Liver (tissue), 9 donors: Measurements from ENCODE around the gene ARHGEF28. TPM values are rescaled to one million over a fixed set of nuclear protein-coding genes. Genes with fewer than 3 reads are reported as not detected.

Source experiments
- DNase-seq: peaks from one replicate; pipeline ENCODE4 v3.0.0-alpha.2; 2017; ENCODE audit warnings: low spot score
- H3K27ac ChIP-seq, 2 donors: one replicate each; pipeline ENCODE4 v1.7.0; 2013; ENCODE audit warnings: inconsistent platforms in 2 of 2, low read length in 2 of 2, control low read depth in 1 of 2, low read depth in 1 of 2, mild to moderate bottlenecking in 1 of 2
- H3K27me3 ChIP-seq, 4 donors: one replicate each; pipeline versions ENCODE4 v1.6.1 to v1.7.0; 2013; ENCODE audit warnings: low read length in 3 of 4, inconsistent platforms in 1 of 4, mild to moderate bottlenecking in 1 of 4, moderate library complexity in 1 of 4; ENCODE audit not compliant: control insufficient read depth in 4 of 4, insufficient read depth in 4 of 4
- H3K36me3 ChIP-seq, 4 donors: one replicate each; pipeline versions ENCODE4 v1.6.1 to v1.7.0; 2013; ENCODE audit warnings: low read length in 3 of 4, mild to moderate bottlenecking in 3 of 4, low read depth in 1 of 4, moderate library complexity in 1 of 4; ENCODE audit not compliant: control insufficient read depth in 4 of 4, insufficient read depth in 3 of 4
- H3K4me1 ChIP-seq, 4 donors: one replicate each; pipeline versions ENCODE4 v1.6.1 to v1.7.0; 2013; ENCODE audit warnings: low read length in 3 of 4, mild to moderate bottlenecking in 3 of 4, moderate library complexity in 1 of 4; ENCODE audit not compliant: control insufficient read depth in 4 of 4, insufficient read depth in 4 of 4
- H3K4me3 ChIP-seq, 3 donors: one replicate each; pipeline versions ENCODE4 v1.6.1 to v1.7.0; 2013; ENCODE audit warnings: low read length in 3 of 3, control low read depth in 1 of 3, low read depth in 1 of 3, mild to moderate bottlenecking in 1 of 3
- H3K9ac ChIP-seq, 2 donors: one replicate each; pipeline ENCODE4 v1.7.0; 2013; ENCODE audit warnings: low read length in 2 of 2, mild to moderate bottlenecking in 2 of 2, moderate library complexity in 2 of 2, control low read depth in 1 of 2, low read depth in 1 of 2
- H3K9me3 ChIP-seq, 4 donors: one replicate each; pipeline versions ENCODE4 v1.6.1 to v1.7.0; 2013; ENCODE audit warnings: low read length in 3 of 4; ENCODE audit not compliant: control insufficient read depth in 4 of 4
- EGR1 ChIP-seq, 2 donors: IDR thresholded peaks; 2 replicates each; pipeline ENCODE4 v1.6.1; 2016 to 2018; ENCODE audit warnings: antibody characterized with exemption in 2 of 2, low read depth in 2 of 2
- FOXA1 ChIP-seq: IDR thresholded peaks from 2 replicates; pipeline ENCODE4 v1.6.1; 2016; ENCODE audit warnings: antibody characterized with exemption
- GABPA ChIP-seq, 2 donors: IDR thresholded peaks in 1 of 2; conservative IDR thresholded peaks in 1 of 2; 2 replicates each; pipeline ENCODE4 v1.6.1; 2016; ENCODE audit warnings: antibody characterized with exemption in 2 of 2, mild to moderate bottlenecking in 1 of 2, moderate library complexity in 1 of 2
- HNF4A ChIP-seq, 2 donors: conservative IDR thresholded peaks; 2 replicates each; pipeline ENCODE4 v1.6.1; 2016; ENCODE audit warnings: antibody characterized with exemption in 2 of 2, mild to moderate bottlenecking in 2 of 2
- HNF4G ChIP-seq: IDR thresholded peaks from 2 replicates; pipeline ENCODE4 v1.6.1; 2016; ENCODE audit warnings: antibody characterized with exemption
- NR2F2 ChIP-seq: IDR thresholded peaks from 2 replicates; pipeline ENCODE4 v1.6.1; 2016; ENCODE audit warnings: antibody characterized with exemption
- RAD21 ChIP-seq, 2 donors: IDR thresholded peaks; 2 replicates each; pipeline ENCODE4 v1.6.1; 2016; ENCODE audit warnings: antibody characterized with exemption in 2 of 2, mild to moderate bottlenecking in 2 of 2
- RXRA ChIP-seq, 2 donors: IDR thresholded peaks; 2 replicates each; pipeline ENCODE4 v1.6.1; 2017 to 2018; ENCODE audit warnings: antibody characterized with exemption in 2 of 2, mild to moderate bottlenecking in 1 of 2
- TAF1 ChIP-seq: conservative IDR thresholded peaks from 2 replicates; pipeline ENCODE4 v1.6.1; 2016; ENCODE audit warnings: antibody characterized with exemption, mild to moderate bottlenecking
- YY1 ChIP-seq: IDR thresholded peaks from 2 replicates; pipeline ENCODE4 v1.6.1; 2016; ENCODE audit warnings: antibody characterized with exemption, mild to moderate bottlenecking
- ZBTB33 ChIP-seq: IDR thresholded peaks from 2 replicates; pipeline ENCODE4 v1.6.1; 2016; ENCODE audit warnings: antibody characterized with exemption
- WGBS: extraction: QIAGEN DNeasy Blood & Tissue Kit; methylation state at CpG from one replicate; pipeline ENCODE4 v1.1.7; 2013; 5-methylcytosine and 5-hydroxymethylcytosine counted together
- polyA plus RNA-seq, 2 donors: library from polyadenylated mRNA; stranded (reverse) in 1 of 2; unstranded in 1 of 2; fragments of 200-250 nt in 1 of 2; fragments of >200 nt in 1 of 2; fragmentation: Nextera tagmentation in 1 of 2; extraction: Ambion mirVana in 1 of 2; gene quantifications; one replicate each; pipeline versions ENCODE4 v1.2.1 to v1.2.3, GENCODE V29; 2013 to 2015
- total RNA-seq, 2 donors: library from RNA; depleted of rRNA; stranded (reverse); fragments of >200 nt; gene quantifications; one replicate each; pipeline ENCODE4 v1.2.3, GENCODE V29; 2014
- donor health status: healthy.
- donor health status: healthy.
- donor health status: healthy.
- donor health status: healthy.
- donor health status: healthy.

Gene ARHGEF28
- total and polyA plus RNA-seq, 4 donors, result 1.6 to 13.9 (median 3.6) TPM

- Histone ChIP-seq H3K36me3 (no peaks in the 10 kb centered on the region), H3K9me3 (no peaks in the 10 kb centered on the region), H3K27ac (no peak overlapping the region), H3K27me3 (no peaks in the 10 kb centered on the region), H3K4me3 (no peak overlapping the region), H3K9ac (no peak overlapping the region), H3K4me1 (peaks cover 3 to 11% (median 5%) of the 10 kb centered on the region in 4 donors)
- TF ChIP-seq GABPA (IDR thresholded peaks at IDR 0.05 in 1 of 2, conservative IDR thresholded peaks at IDR 0.05 in 1 of 2), result no peak
- no peak for TF ChIP-seq RXRA (IDR thresholded peaks at IDR 0.05)
- no peak for TF ChIP-seq RAD21 (IDR thresholded peaks at IDR 0.05)
- TF ChIP-seq FOXA1, result no peak
- TF ChIP-seq NR2F2, result no peak
- no peak for TF ChIP-seq YY1
- TF ChIP-seq HNF4A (conservative IDR thresholded peaks at IDR 0.05), result no peak
- no peak for TF ChIP-seq ZBTB33
- no peak for DNase-seq
- 5% methylated on average over 1 of the region's 1 CpG for WGBS
Observed at GRCh38 chr5:73640861-73641320, 14.9 kb downstream of the ARHGEF28 start.

- Histone ChIP-seq H3K9me3 (no peaks in the 10 kb centered on the region), H3K4me3 (no peak overlapping the region), H3K9ac (no peak overlapping the region), H3K4me1 (peaks cover 3 to 11% (median 5%) of the 10 kb centered on the region in 4 donors), H3K36me3 (no peaks in the 10 kb centered on the region), H3K27me3 (no peaks in the 10 kb centered on the region), H3K27ac (no peak overlapping the region)
- no peak for TF ChIP-seq GABPA (IDR thresholded peaks at IDR 0.05 in 1 of 2, conservative IDR thresholded peaks at IDR 0.05 in 1 of 2)
- TF ChIP-seq TAF1, result no peak
- TF ChIP-seq HNF4G, result no peak
- TF ChIP-seq EGR1 (IDR thresholded peaks at IDR 0.05; ENCODE audit: low read depth in 2 of 2), result no peak
- 69% methylated on average over 5 of the region's 5 CpGs for WGBS
- no peak for DNase-seq
Observed at GRCh38 chr5:73641811-73642210, 15.8 kb downstream of the ARHGEF28 start.

- Histone ChIP-seq H3K4me1 (peaks cover 3 to 11% (median 5%) of the 10 kb centered on the region in 4 donors), H3K4me3 (no peak overlapping the region), H3K27ac (no peak overlapping the region), H3K9me3 (no peaks in the 10 kb centered on the region), H3K36me3 (no peaks in the 10 kb centered on the region), H3K27me3 (no peaks in the 10 kb centered on the region), H3K9ac (no peak overlapping the region)
- TF ChIP-seq ZBTB33, result no peak
- WGBS, result 84% methylated on average over 4 of the region's 4 CpGs
- no peak for DNase-seq
Observed at GRCh38 chr5:73642344-73642743, 16.3 kb downstream of the ARHGEF28 start.
